Epithelial cell of prostate (primary cell): ENCODE results near the gene CCDC33.

Source experiments
- DNase-seq: peaks from one replicate; pipeline ENCODE4 v3.0.0-alpha.2; 2011; ENCODE audit warnings: low read depth, low spot score
- H3K27ac ChIP-seq: fragments of 450-650 bp; 2 replicates; pipeline ENCODE4 v1.5.1; 2017; ENCODE audit warnings: mild to moderate bottlenecking

Gene CCDC33

GRCh38 chr15:74208496-74208895 is 27.6 kb upstream of the CCDC33 start:
- no peak for DNase-seq
- H3K27ac ChIP-seq = no peak overlapping the region

- no peak for DNase-seq
Observed at GRCh38 chr15:74208901-74209559, 27.1 kb upstream of the CCDC33 start.

GRCh38 chr15:74209560-74209958 is 26.6 kb upstream of the CCDC33 start:
- no peak for DNase-seq
- H3K27ac ChIP-seq = no peak overlapping the region

More at GRCh38 chr15:74208901-74209559, 27.1 kb upstream of the CCDC33 start:
- no peak overlapping the region for H3K27ac ChIP-seq

- DNase-seq = peak; percentile 41
- H3K27ac ChIP-seq = no peak overlapping the region
Observed at GRCh38 chr15:74209997-74210671, 26.0 kb upstream of the CCDC33 start.

- no peak for DNase-seq
- H3K27ac ChIP-seq = no peak overlapping the region
Observed at GRCh38 chr15:74210729-74211128, 25.4 kb upstream of the CCDC33 start.

GRCh38 chr15:74211656-74212055 is 24.5 kb upstream of the CCDC33 start:
- DNase-seq = no peak
- no peak overlapping the region for H3K27ac ChIP-seq

- DNase-seq = no peak
- no peak overlapping the region for H3K27ac ChIP-seq
Observed at GRCh38 chr15:74212494-74212893, 23.6 kb upstream of the CCDC33 start.

- no peak for DNase-seq
- H3K27ac ChIP-seq = no peak overlapping the region
Observed at GRCh38 chr15:74213858-74214284, 22.3 kb upstream of the CCDC33 start.

- no peak for DNase-seq
- peak overlapping the region; percentile 15 for H3K27ac ChIP-seq
Observed at GRCh38 chr15:74214324-74215021, 21.7 kb upstream of the CCDC33 start.

GRCh38 chr15:74215958-74216357 is 20.2 kb upstream of the CCDC33 start:
- no peak for DNase-seq
- no peak overlapping the region for H3K27ac ChIP-seq

- DNase-seq = no peak
- H3K27ac ChIP-seq = no peak overlapping the region
Observed at GRCh38 chr15:74216949-74217348, 19.2 kb upstream of the CCDC33 start.

GRCh38 chr15:74217907-74218885 is 17.9 kb upstream of the CCDC33 start:
- DNase-seq = no peak
- H3K27ac ChIP-seq = no peak overlapping the region

- H3K27ac ChIP-seq = no peak overlapping the region
- DNase-seq = no peak
Observed at GRCh38 chr15:74220475-74221248, 15.5 kb upstream of the CCDC33 start.

- no peak for DNase-seq
- no peak overlapping the region for H3K27ac ChIP-seq
Observed at GRCh38 chr15:74221399-74222239, 14.5 kb upstream of the CCDC33 start.

- no peak overlapping the region for H3K27ac ChIP-seq
- no peak for DNase-seq
Observed at GRCh38 chr15:74222240-74223119, 13.6 kb upstream of the CCDC33 start.

GRCh38 chr15:74225928-74226327 is 10.2 kb upstream of the CCDC33 start:
- no peak overlapping the region for H3K27ac ChIP-seq
- no peak for DNase-seq

- no peak overlapping the region for H3K27ac ChIP-seq
- no peak for DNase-seq
Observed at GRCh38 chr15:74226761-74227540, 9.2 kb upstream of the CCDC33 start.
